Thoracic aorta (tissue), 2 donors: ENCODE data around the gene C13orf46. TPM values are rescaled to one million over a fixed set of nuclear protein-coding genes. Genes with fewer than 3 reads are reported as not detected.

Experiments
- ATAC-seq: fragments of 150-250 bp; one replicate; pipeline ENCODE4 v1.8.0; 2017; ENCODE audit warnings: low read depth; ENCODE audit not compliant: insufficient number of reproducible peaks, low FRiP score
- DNase-seq: peaks from one replicate; pipeline ENCODE4 v3.0.0-alpha.2; 2020; ENCODE audit warnings: low spot score
- H3K27ac ChIP-seq, 2 donors: fragments of 200-600 bp; sonication (generic); 1 replicate in 1 of 2; 2 replicates in 1 of 2; pipeline ENCODE4 v1.5.1; 2016; ENCODE audit warnings: mild to moderate bottlenecking in 2 of 2, moderate library complexity in 2 of 2
- H3K27me3 ChIP-seq: fragments of 200-600 bp; sonication (generic); replicated peaks from 2 replicates; pipeline ENCODE4 v1.6.0; 2016; ENCODE audit warnings: mild to moderate bottlenecking; ENCODE audit not compliant: insufficient read depth
- H3K36me3 ChIP-seq: fragments of 200-600 bp; sonication (generic); one replicate; pipeline ENCODE4 v1.5.1; 2016
- H3K4me1 ChIP-seq, 2 donors: fragments of 200-600 bp; sonication (generic); 1 replicate in 1 of 2; 2 replicates in 1 of 2; pipeline versions ENCODE4 v1.5.1 to v1.6.0; 2016; ENCODE audit warnings: low read depth in 2 of 2, mild to moderate bottlenecking in 1 of 2; ENCODE audit not compliant: control insufficient read depth in 1 of 2
- H3K4me3 ChIP-seq: fragments of 200-600 bp; sonication (generic); 2 replicates; pipeline ENCODE4 v1.5.1; 2016; ENCODE audit warnings: mild to moderate bottlenecking
- H3K9me3 ChIP-seq: fragments of 200-600 bp; sonication (generic); 2 replicates; pipeline ENCODE4 v1.5.1; 2016
- total RNA-seq, 2 donors: library from RNA; depleted of rRNA; stranded (reverse); fragments of >200 nt; gene quantifications; one replicate each; pipeline versions ENCODE4 v1.1.0 to v1.2.3, GENCODE V29; 2016
- TF ChIP-seq, protein P1 (sequence below): fragments of 200-600 bp; sonication (generic); IDR thresholded peaks from one replicate; pipeline ENCODE4 v1.5.1; 2019; ENCODE audit warnings: antibody characterized with exemption

C13orf46 gene
- total RNA-seq, 2 donors from 2014 or later = 1.1 TPM

DNA sequence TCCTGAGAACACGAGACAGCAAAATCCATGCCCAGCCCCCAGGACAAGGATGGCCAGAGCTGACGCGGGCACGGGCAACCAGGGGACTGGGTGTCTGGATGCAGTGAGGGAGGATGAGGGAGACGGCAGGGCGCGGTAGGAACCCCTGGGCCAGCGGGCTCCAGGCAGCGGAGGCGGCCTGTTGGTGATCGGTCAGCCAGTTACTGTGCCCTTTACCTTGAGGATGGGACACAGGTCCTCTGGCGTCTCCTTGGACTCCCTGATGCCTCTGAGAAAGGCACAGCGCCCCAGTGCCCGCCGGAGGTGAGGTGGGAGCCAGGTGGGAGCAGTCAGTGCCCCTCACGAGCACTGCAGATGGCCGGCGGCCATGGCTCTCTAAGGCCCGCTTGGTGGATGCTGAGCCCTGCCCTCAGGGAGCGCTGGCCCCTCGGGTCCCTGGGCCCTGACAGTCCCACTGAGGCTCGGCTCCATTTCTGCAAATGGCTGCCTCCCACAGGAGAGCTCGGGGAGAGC, 31.2 kb downstream of the C13orf46 start:
- Histone ChIP-seq H3K4me3 (no peak overlapping the region), H3K27ac (no peak overlapping the region), H3K4me1 (peaks cover 4 to 10% of the 10 kb centered on the region in 2 donors), H3K36me3 (no peaks in the 10 kb centered on the region), H3K27me3 (no peaks in the 10 kb centered on the region), H3K9me3 (no peaks in the 10 kb centered on the region)
- no peak for DNase-seq
- no peak for ATAC-seq
- TF ChIP-seq, protein P1, sequence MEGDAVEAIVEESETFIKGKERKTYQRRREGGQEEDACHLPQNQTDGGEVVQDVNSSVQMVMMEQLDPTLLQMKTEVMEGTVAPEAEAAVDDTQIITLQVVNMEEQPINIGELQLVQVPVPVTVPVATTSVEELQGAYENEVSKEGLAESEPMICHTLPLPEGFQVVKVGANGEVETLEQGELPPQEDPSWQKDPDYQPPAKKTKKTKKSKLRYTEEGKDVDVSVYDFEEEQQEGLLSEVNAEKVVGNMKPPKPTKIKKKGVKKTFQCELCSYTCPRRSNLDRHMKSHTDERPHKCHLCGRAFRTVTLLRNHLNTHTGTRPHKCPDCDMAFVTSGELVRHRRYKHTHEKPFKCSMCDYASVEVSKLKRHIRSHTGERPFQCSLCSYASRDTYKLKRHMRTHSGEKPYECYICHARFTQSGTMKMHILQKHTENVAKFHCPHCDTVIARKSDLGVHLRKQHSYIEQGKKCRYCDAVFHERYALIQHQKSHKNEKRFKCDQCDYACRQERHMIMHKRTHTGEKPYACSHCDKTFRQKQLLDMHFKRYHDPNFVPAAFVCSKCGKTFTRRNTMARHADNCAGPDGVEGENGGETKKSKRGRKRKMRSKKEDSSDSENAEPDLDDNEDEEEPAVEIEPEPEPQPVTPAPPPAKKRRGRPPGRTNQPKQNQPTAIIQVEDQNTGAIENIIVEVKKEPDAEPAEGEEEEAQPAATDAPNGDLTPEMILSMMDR = no peak

DNA sequence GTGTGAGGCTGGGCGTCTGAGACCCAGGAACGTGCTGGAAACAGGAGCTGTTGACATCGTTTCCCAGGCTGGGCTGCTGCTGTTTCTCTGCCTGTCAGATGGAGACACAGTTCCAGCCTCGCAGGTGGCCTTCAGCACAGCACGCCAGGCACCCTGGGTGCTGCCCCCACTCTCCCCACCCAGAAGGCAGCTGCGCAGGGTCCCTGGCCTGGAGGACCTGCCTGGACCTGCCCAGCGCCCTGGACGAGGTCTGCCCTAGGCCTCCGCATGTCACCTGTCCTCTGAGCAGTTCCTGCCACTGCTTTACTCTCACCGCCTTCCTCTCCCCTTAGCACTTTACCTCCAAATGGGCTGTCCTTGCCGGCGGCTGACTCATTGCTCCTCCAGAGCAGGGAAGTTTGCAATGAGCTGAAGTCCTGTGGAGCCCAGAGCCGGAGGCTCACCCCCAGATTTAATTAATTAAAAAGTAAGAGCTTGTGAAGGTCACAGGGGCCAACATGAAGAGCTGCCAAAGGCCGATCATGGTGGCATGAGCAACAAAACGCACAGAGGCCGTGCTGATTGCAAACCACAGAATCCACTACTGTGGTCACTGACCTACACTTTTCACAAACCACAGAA, 32.2 kb downstream of the C13orf46 start:
- Histone ChIP-seq H3K27ac (no peak overlapping the region), H3K4me1 (peaks cover 0 to 4% of the 10 kb centered on the region in 2 donors), H3K36me3 (no peaks in the 10 kb centered on the region), H3K4me3 (no peak overlapping the region), H3K9me3 (no peaks in the 10 kb centered on the region), H3K27me3 (no peaks in the 10 kb centered on the region)
- TF ChIP-seq, protein P1 = no peak
- DNase-seq (peak; percentile 0), ATAC-seq (no peak)

DNA sequence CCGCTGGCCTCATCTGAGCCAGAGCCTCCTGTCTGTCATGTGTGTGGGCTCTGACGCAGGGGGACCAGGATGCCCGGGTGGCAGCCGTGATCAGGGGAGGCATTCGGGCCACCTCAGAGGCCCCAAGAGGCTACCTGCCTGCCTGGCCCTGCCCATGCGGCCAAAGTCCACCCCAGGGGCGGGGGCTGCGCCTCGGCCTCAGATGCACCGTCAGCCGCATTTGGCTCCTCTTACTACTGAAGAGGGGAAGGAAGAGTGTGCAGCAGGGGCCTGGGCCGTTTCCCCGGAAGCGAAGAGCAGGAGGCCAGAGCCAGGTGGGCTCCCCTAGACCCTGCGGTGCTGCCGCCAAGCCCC, 34.0 kb downstream of the C13orf46 start:
- TF ChIP-seq, protein P1 = no peak
- Histone ChIP-seq H3K27ac (no peak overlapping the region), H3K36me3 (no peaks in the 10 kb centered on the region), H3K27me3 (no peaks in the 10 kb centered on the region), H3K9me3 (no peaks in the 10 kb centered on the region), H3K4me3 (no peak overlapping the region), H3K4me1 (peaks cover 4 to 17% of the 10 kb centered on the region in 2 donors)
- DNase-seq (no peak), ATAC-seq (no peak)

DNA sequence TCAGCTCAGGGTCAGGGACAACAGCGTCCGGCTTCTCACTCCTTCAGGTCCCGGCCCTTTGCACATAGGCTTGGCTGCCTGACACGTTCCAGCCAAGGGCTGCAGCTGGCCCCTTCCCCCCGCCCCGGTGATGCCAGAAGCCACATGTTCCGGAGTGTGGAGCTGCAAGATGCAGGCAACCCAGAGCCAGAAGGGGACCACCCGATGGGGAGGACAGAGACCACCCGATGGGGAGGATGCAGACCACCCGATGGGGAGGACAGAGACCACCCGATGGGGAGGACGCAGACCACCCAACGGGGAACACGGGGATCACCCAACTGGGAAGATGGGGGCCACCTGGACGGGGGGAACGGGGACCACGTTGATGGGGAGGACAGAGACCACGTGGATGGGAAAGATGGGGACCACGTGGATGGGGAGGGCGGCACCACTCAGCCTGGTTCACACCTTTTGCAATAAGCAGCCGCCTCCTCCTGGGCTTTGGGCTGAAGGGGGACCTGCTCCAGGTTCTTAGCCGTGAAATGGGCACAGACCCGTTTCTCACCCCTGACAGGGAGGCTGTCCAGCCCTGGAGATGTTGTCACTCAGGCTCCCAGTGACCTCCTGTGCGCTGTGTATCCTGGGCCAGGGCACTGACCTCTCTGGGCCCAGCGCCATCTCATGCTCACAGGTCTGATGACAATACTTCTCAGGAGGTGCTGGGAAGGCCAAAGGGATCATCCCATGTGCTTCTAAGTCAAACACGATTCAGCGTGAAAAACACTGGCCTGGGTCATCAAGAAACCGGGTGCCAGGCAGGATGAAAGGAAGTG, 34.5 kb downstream of the C13orf46 start:
- Histone ChIP-seq H3K9me3 (no peaks in the 10 kb centered on the region), H3K27ac (no peak overlapping the region), H3K4me3 (no peak overlapping the region), H3K36me3 (no peaks in the 10 kb centered on the region), H3K4me1 (peaks cover 4 to 22% of the 10 kb centered on the region in 2 donors), H3K27me3 (no peaks in the 10 kb centered on the region)
- DNase-seq (no peak), ATAC-seq (no peak)
- TF ChIP-seq, protein P1 = no peak

DNA sequence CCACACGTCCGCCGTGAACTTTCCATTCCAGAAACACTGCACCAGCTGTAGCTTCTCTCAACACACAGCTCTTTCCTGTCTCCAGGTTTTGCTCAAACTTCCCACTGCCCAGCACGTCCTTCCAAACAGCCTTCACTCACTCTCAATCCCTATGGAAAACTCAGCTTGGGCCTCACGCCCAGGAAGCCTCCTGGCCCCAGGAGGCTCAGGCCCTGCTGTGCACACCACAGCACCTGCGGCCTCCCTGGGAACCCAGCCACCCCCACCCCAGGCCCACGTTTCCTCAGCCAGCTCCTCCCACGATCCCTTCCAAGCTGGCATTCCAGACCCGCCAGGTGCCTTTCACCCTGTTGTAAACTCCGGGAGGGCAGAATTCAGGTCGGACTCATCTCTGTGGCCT, 35.2 kb downstream of the C13orf46 start:
- Histone ChIP-seq H3K9me3 (no peaks in the 10 kb centered on the region), H3K36me3 (no peaks in the 10 kb centered on the region), H3K4me3 (no peak overlapping the region), H3K4me1 (peaks cover 4 to 22% of the 10 kb centered on the region in 2 donors), H3K27ac (no peak overlapping the region), H3K27me3 (no peaks in the 10 kb centered on the region)
- no peak for ATAC-seq
- TF ChIP-seq, protein P1 = no peak
- no peak for DNase-seq
